HEK293 (cell line): ENCODE measurements around the gene CLK4.

Experiments used
- CTCF ChIA-PET: fragments of 350-600 bp; formaldehyde crosslinking; extraction: SDS; loops from one replicate; lab custom pipeline; 2021; ENCODE audit warnings: antibody characterized with exemption; lab: Yijun Ruan, JAX
- POLR2A ChIA-PET: fragments of 300-600 bp; formaldehyde crosslinking; extraction: SDS; loops from one replicate; lab custom pipeline; 2020; ENCODE audit warnings: antibody characterized with exemption, inconsistent platforms; lab: Yijun Ruan, JAX
- H3K27ac ChIP-seq: fragments of 200-500 bp; sonication (Bioruptor generic); 2 replicates; pipeline ENCODE4 v1.5.1; 2014; ENCODE audit warnings: low read depth, low read length, control low read depth, inconsistent platforms; ENCODE audit errors: extremely low read depth
- H3K36me3 ChIP-seq, 2 experiments: fragments of 200-500 bp in 1 of 2; sonication (Bioruptor generic) in 1 of 2; 1 replicate in 1 of 2; 2 replicates in 1 of 2; pipeline ENCODE4 v1.5.1; 2014 to 2017; ENCODE audit warnings: inconsistent platforms in 2 of 2, low read length in 2 of 2; ENCODE audit not compliant: control insufficient read depth in 2 of 2, insufficient read depth in 1 of 2
- H3K4me1 ChIP-seq: fragments of 200-500 bp; sonication (Bioruptor generic); 2 replicates; pipeline ENCODE4 v1.5.1; 2014; ENCODE audit warnings: mild to moderate bottlenecking, low read length, inconsistent platforms; ENCODE audit not compliant: control insufficient read depth, insufficient read depth
- H3K4me3 ChIP-seq: 2 replicates; pipeline ENCODE4 v1.5.1; 2011; ENCODE audit warnings: low read depth, mild to moderate bottlenecking, control low read depth, low read length, moderate library complexity
- H3K9me3 ChIP-seq: fragments of 200-500 bp; sonication (Bioruptor generic); 2 replicates; pipeline ENCODE4 v1.5.1; 2014; ENCODE audit warnings: low read depth, low read length, inconsistent platforms; ENCODE audit not compliant: control insufficient read depth, insufficient read depth
- GLIS2 ChIP-seq: fragments of 450-650 bp; formaldehyde crosslinking; IDR thresholded peaks from 2 replicates; pipeline ENCODE4 v1.5.1; 2016; ENCODE audit warnings: missing biosample characterization, missing genetic modification characterization
- KLF10 ChIP-seq: fragments of 450-650 bp; IDR thresholded peaks from 2 replicates; pipeline ENCODE4 v1.5.1; 2018; ENCODE audit warnings: missing biosample characterization, mild to moderate bottlenecking, missing genetic modification characterization
- PRDM10 ChIP-seq: fragments of 450-650 bp; formaldehyde crosslinking; IDR thresholded peaks from 2 replicates; pipeline ENCODE4 v1.5.1; 2016; ENCODE audit warnings: missing biosample characterization, missing genetic modification characterization
- RBAK ChIP-seq: fragments of 450-650 bp; formaldehyde crosslinking; IDR thresholded peaks from 2 replicates; pipeline ENCODE4 v1.5.1; 2016; ENCODE audit warnings: missing biosample characterization, missing genetic modification characterization
- SETDB1 ChIP-seq: IDR thresholded peaks from one replicate; pipeline ENCODE4 v1.6.1; 2017; ENCODE audit warnings: mild to moderate bottlenecking, low read length, moderate library complexity, mixed read lengths; ENCODE audit not compliant: insufficient read length
- TRIM28 ChIP-seq: IDR thresholded peaks from 2 replicates; pipeline ENCODE4 v1.6.1; 2011; ENCODE audit warnings: low read length, control low read depth, borderline replicate concordance
- WT1 ChIP-seq: fragments of 450-650 bp; formaldehyde crosslinking; IDR thresholded peaks from 2 replicates; pipeline ENCODE4 v1.5.1; 2016; ENCODE audit warnings: missing biosample characterization, missing genetic modification characterization
- YY1 ChIP-seq: fragments of 450-650 bp; formaldehyde crosslinking; IDR thresholded peaks from 2 replicates; pipeline ENCODE4 v1.5.1; 2018; ENCODE audit warnings: missing biosample characterization, missing genetic modification characterization
- ZBTB20 ChIP-seq: fragments of 450-650 bp; formaldehyde crosslinking; IDR thresholded peaks from 2 replicates; pipeline ENCODE4 v1.5.1; 2016; ENCODE audit warnings: missing biosample characterization, missing genetic modification characterization
- ZBTB21 ChIP-seq: fragments of 450-650 bp; formaldehyde crosslinking; IDR thresholded peaks from 2 replicates; pipeline ENCODE4 v1.5.1; 2017; ENCODE audit warnings: missing biosample characterization, missing genetic modification characterization
- ZIC2 ChIP-seq: fragments of 450-650 bp; formaldehyde crosslinking; IDR thresholded peaks from 2 replicates; pipeline ENCODE4 v1.5.1; 2016; ENCODE audit warnings: missing biosample characterization, missing genetic modification characterization
- ZNF133 ChIP-seq: fragments of 450-650 bp; formaldehyde crosslinking; IDR thresholded peaks from 2 replicates; pipeline ENCODE4 v1.5.1; 2016; ENCODE audit warnings: missing biosample characterization, missing genetic modification characterization
- ZNF140 ChIP-seq: fragments of 450-650 bp; formaldehyde crosslinking; IDR thresholded peaks from 2 replicates; pipeline ENCODE4 v1.5.1; 2016; ENCODE audit warnings: missing biosample characterization, missing genetic modification characterization
- ZNF202 ChIP-seq: fragments of 450-650 bp; formaldehyde crosslinking; IDR thresholded peaks from 2 replicates; pipeline ENCODE4 v1.5.1; 2016; ENCODE audit warnings: missing biosample characterization, missing genetic modification characterization, borderline replicate concordance
- ZNF280C ChIP-seq: fragments of 450-650 bp; formaldehyde crosslinking; IDR thresholded peaks from 2 replicates; pipeline ENCODE4 v1.5.1; 2016; ENCODE audit warnings: missing biosample characterization, missing genetic modification characterization
- ZNF341 ChIP-seq: fragments of 450-650 bp; formaldehyde crosslinking; IDR thresholded peaks from 2 replicates; pipeline ENCODE4; 2016; ENCODE audit warnings: low read depth, missing biosample characterization, missing genetic modification characterization
- ZNF362 ChIP-seq: fragments of 450-650 bp; formaldehyde crosslinking; IDR thresholded peaks from 2 replicates; pipeline ENCODE4 v1.5.1; 2016; ENCODE audit warnings: missing biosample characterization, missing genetic modification characterization
- ZNF394 ChIP-seq: fragments of 450-650 bp; formaldehyde crosslinking; IDR thresholded peaks from 2 replicates; pipeline ENCODE4 v1.5.1; 2016; ENCODE audit warnings: missing biosample characterization, missing genetic modification characterization, mild to moderate bottlenecking, moderate library complexity, borderline replicate concordance
- ZNF398 ChIP-seq: fragments of 450-650 bp; formaldehyde crosslinking; IDR thresholded peaks from 2 replicates; pipeline ENCODE4 v1.5.1; 2017; ENCODE audit warnings: missing biosample characterization, missing genetic modification characterization
- ZNF510 ChIP-seq: fragments of 450-650 bp; formaldehyde crosslinking; IDR thresholded peaks from 2 replicates; pipeline ENCODE4 v1.5.1; 2018; ENCODE audit warnings: mild to moderate bottlenecking, missing genetic modification characterization, missing biosample characterization; ENCODE audit not compliant: insufficient replicate concordance
- ZNF558 ChIP-seq: fragments of 450-650 bp; formaldehyde crosslinking; IDR thresholded peaks from 2 replicates; pipeline ENCODE4 v1.5.1; 2016; ENCODE audit warnings: missing biosample characterization, missing genetic modification characterization
- ZNF561 ChIP-seq: fragments of 450-650 bp; IDR thresholded peaks from 2 replicates; pipeline ENCODE4 v1.5.1; 2018; ENCODE audit warnings: missing biosample characterization, missing genetic modification characterization, borderline replicate concordance
- ZNF660 ChIP-seq: fragments of 450-650 bp; IDR thresholded peaks from 2 replicates; pipeline ENCODE4 v1.5.1; 2018; ENCODE audit warnings: missing biosample characterization, mild to moderate bottlenecking, missing genetic modification characterization
- ZNF692 ChIP-seq: fragments of 450-650 bp; formaldehyde crosslinking; IDR thresholded peaks from 2 replicates; pipeline ENCODE4 v1.5.1; 2016; ENCODE audit warnings: missing biosample characterization, missing genetic modification characterization

Gene CLK4

GRCh38 chr5:178642351-178642909 lies 15.6 kb upstream of the CLK4 start (continued):
- peak; percentile 80 for TF ChIP-seq SETDB1
- TF ChIP-seq ZNF510 (tag by site-specific recombination) = no peak
- peak; percentile 70; the same call in 1 of the 2 replicates for TF ChIP-seq ZNF394
- TF ChIP-seq ZBTB20 (tag by site-specific recombination) = peak; percentile 69
- no peak for TF ChIP-seq ZNF341
- no peak for TF ChIP-seq ZNF140 (tag by site-specific recombination)
- 0 out of 2 replicates have a peak, but pooled peaks have one; percentile 16 for TF ChIP-seq GLIS2
- TF ChIP-seq ZNF398 (tag by site-specific recombination) = no peak
- TF ChIP-seq TRIM28 = peak; percentile 93
- peak; percentile 53; the same call in 1 of the 2 replicates for TF ChIP-seq ZBTB21 (tag by site-specific recombination)
- TF ChIP-seq ZIC2 (tag by site-specific recombination) = peak; percentile 86
- no peak for TF ChIP-seq KLF10 (tag by site-specific recombination)
- TF ChIP-seq ZNF660 (tag by site-specific recombination) = peak; percentile 86
- peak; percentile 60 for TF ChIP-seq PRDM10 (tag by site-specific recombination)
- TF ChIP-seq WT1 (tag by site-specific recombination) = no peak
- TF ChIP-seq YY1 (tag by site-specific recombination) = no peak
- no peak for TF ChIP-seq ZNF280C (tag by site-specific recombination)

- no peak overlapping the region for H3K27ac ChIP-seq
- H3K9me3 ChIP-seq = no peaks in the 10 kb centered on the region
- no peak overlapping the region for H3K4me3 ChIP-seq
- POLR2A ChIA-PET = interaction anchor here (1.4 kb wide), 1 partner anchor 16 kb away, joined by 3 read pairs; no protein-coding TSS in a partner anchor
- H3K36me3 ChIP-seq = no peaks in the 10 kb centered on the region
- CTCF ChIA-PET = no interaction called here
- H3K4me1 ChIP-seq = no peaks in the 10 kb centered on the region
- no peak for TF ChIP-seq ZNF692
- no peak for TF ChIP-seq ZNF362 (tag by site-specific recombination)
- no peak for TF ChIP-seq RBAK
- no peak for TF ChIP-seq ZNF558 (tag by site-specific recombination)
- TF ChIP-seq ZNF561 (tag by site-specific recombination) = no peak
- TF ChIP-seq ZNF202 = no peak
- no peak for TF ChIP-seq ZNF133 (tag by site-specific recombination)
Observed at GRCh38 chr5:178641711-178642110, 14.9 kb upstream of the CLK4 start.
